GM23248 (cell line): Measurements from ENCODE around the gene PTPRD.

Experiments used
- EZH2 ChIP-seq: fragments of 200-600 bp; sonication (generic); IDR thresholded peaks from 2 replicates; pipeline ENCODE4 v1.6.1; 2018; ENCODE audit warnings: antibody characterized with exemption, mild to moderate bottlenecking; ENCODE audit not compliant: insufficient read depth, poor library complexity, severe bottlenecking
- EZH2phosphoT487 ChIP-seq: fragments of 200-600 bp; sonication (generic); IDR thresholded peaks from 2 replicates; pipeline ENCODE4 v1.6.1; 2018; ENCODE audit warnings: antibody characterized with exemption, moderate library complexity, mild to moderate bottlenecking, low read depth; ENCODE audit not compliant: insufficient read depth

DNA sequence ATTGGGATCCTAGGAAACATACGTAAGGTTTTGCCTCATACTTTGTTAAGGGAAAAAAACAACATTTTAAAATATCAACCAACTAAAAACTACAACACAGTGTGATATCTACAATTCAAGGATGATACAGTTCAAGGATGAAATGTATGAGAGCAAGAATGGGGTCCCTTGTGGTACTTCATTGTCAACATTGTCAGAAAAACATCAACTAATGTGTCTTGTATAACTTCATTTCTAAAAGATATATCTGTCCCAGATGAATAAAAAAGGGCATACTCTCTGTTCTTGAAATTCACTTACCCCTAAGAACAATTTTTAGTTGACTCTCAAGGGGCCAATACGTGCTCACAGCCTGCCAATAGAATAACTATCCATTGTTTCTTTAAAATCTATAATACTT is 1250.5 kb downstream of the PTPRD start:
- TF ChIP-seq EZH2 = no peak
- TF ChIP-seq EZH2phosphoT487 = no peak
